Stimulated activated naive B cell treated with anti-CD40 and anti-IgM and Interleukin-4, amounts not matched to agents 10 μg/mL and 1 μg/mL and 100 μg/mL, for 72 hours (primary cell): ENCODE results near the gene ZNHIT2.

Source experiments
- ATAC-seq, 2 donors: fragments of 150-1000 bp; cut with Tn5 transposase; replicated peaks; 2 replicates each; pipeline ENCODE4 v1.10.0; 2021; ENCODE audit warnings: moderate library complexity in 1 of 2
- DNase-seq: peaks from one replicate; pipeline ENCODE4 v3.0.0; 2021
- H3K27ac Mint-ChIP-seq: one replicate; pipeline ENCODE4 v1.8.0; 2022; ENCODE audit warnings: mild to moderate bottlenecking, mixed read lengths
- H3K27me3 Mint-ChIP-seq, 2 donors: one replicate each; pipeline ENCODE4 v1.8.0; 2022; ENCODE audit warnings: mixed read lengths in 2 of 2
- H3K36me3 Mint-ChIP-seq, 2 donors: one replicate each; pipeline ENCODE4 v1.8.0; 2022; ENCODE audit warnings: mixed read lengths in 2 of 2, mild to moderate bottlenecking in 1 of 2
- H3K4me1 Mint-ChIP-seq, 2 donors: one replicate each; pipeline ENCODE4 v1.8.0; 2022; ENCODE audit warnings: mixed read lengths in 2 of 2, mild to moderate bottlenecking in 1 of 2
- H3K4me3 Mint-ChIP-seq, 2 donors: one replicate each; pipeline ENCODE4 v1.8.0; 2022; ENCODE audit warnings: mild to moderate bottlenecking in 2 of 2, mixed read lengths in 2 of 2, moderate library complexity in 1 of 2
- H3K9me3 Mint-ChIP-seq, 2 donors: one replicate each; pipeline ENCODE4 v1.8.0; 2022; ENCODE audit warnings: mixed read lengths in 2 of 2, mild to moderate bottlenecking in 1 of 2

The ZNHIT2 gene

GRCh38 chr11:65066805-65067291 is 50.7 kb downstream of the ZNHIT2 start:
- no peak for DNase-seq
- Mint-ChIP-seq H3K27ac (no peak overlapping the region), H3K27me3 (no peaks in the 10 kb centered on the region), H3K4me1 (peaks cover under 1 to 4% of the 10 kb centered on the region in 2 donors), H3K36me3 (no peaks in the 10 kb centered on the region), H3K4me3 (no peak overlapping the region), H3K9me3 (no peaks in the 10 kb centered on the region)
- ATAC-seq = no peak
